ENCODE measurements around the gene EML4.

The EML4 gene

DNA sequence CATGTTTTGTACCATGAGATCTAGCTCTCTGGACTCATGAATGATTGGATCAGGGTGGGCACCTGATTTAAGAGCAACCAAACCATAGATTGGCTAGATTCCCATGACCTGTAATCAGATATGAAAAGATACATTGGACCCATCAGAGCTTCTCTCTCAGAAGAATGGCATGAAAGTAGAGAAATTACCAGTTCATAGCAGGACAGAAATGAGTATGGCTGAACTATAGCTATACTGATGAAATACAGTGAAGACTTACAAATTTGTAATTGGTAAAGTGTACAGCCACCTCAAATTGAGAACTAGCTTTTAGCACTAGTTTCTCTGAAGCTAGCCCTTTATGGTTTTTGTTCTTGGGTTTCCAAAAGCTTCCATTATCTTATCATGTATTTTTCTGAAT lies 19.0 kb upstream of the EML4 start:
- Mint-ChIP-seq H3K27me3 (no peaks in the 10 kb centered on the region), H3K4me1 (peaks cover 7% of the 10 kb centered on the region), H3K4me3 (no peak overlapping the region), H3K27ac (peak overlapping the region; percentile 36), H3K9me3 (peaks cover 3% of the 10 kb centered on the region), H3K36me3 (peaks cover 38% of the 10 kb centered on the region)
- DNase-seq (ENCODE audit: low spot score in 2 of 2) (no peak), ATAC-seq (ENCODE audit: low read depth) (no peak)

DNA sequence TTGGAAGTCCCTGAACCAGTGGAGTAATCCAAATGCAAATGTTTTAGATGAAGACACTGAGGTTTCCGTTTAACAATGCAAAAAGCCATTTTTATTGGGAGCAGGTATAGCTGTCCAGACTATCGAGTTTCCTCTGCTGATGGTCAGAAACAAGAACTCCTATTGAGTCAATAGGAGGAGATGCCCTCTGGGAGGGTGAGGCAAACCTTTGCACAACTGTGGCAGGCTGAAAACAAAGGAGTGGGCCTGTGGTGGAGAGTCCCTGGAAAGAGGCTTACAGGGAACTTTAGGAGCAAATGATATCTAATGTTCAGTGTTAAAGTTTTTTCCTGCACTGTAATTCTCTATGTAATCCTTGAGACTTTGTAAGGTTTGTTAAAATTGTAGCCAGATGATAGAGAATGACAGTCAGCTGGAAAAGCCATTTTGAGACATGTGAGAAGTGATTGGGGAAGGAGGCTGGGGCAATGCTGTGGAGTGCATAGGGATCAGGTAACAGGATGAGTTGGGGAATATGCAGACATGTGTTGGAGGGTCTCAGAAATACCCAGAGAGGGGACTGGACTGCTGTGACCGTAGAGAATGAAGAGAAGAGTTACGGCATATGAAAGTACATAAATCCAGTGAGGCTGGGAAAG lies 15.1 kb upstream of the EML4 start:
- ATAC-seq (ENCODE audit: low read depth) (no peak), DNase-seq (ENCODE audit: low spot score in 2 of 2) (no peak)
- Mint-ChIP-seq H3K4me1 (peaks cover 10% of the 10 kb centered on the region), H3K9me3 (peaks cover 3% of the 10 kb centered on the region), H3K36me3 (peaks cover 19% of the 10 kb centered on the region), H3K27ac (no peak overlapping the region), H3K4me3 (no peak overlapping the region), H3K27me3 (no peaks in the 10 kb centered on the region)

- DNase-seq (ENCODE audit: low spot score in 2 of 2) (no peak), ATAC-seq (ENCODE audit: low read depth) (no peak)
- H3K36me3 Mint-ChIP-seq, result peaks cover 12% of the 10 kb centered on the region
- H3K27ac Mint-ChIP-seq, result no peak overlapping the region
- H3K4me1 Mint-ChIP-seq, result peaks cover 15% of the 10 kb centered on the region
- no peak overlapping the region for H3K4me3 Mint-ChIP-seq
- no peaks in the 10 kb centered on the region for H3K27me3 Mint-ChIP-seq
- peaks cover 3% of the 10 kb centered on the region for H3K9me3 Mint-ChIP-seq
Observed at GRCh38 chr2:42156721-42157120, 12.4 kb upstream of the EML4 start.

GRCh38 chr2:42161444-42161843 lies 7.7 kb upstream of the EML4 start:
- H3K4me3 Mint-ChIP-seq, result no peak overlapping the region
- peaks cover 27% of the 10 kb centered on the region for H3K4me1 Mint-ChIP-seq
- H3K27ac Mint-ChIP-seq, result no peak overlapping the region
- ATAC-seq (ENCODE audit: low read depth) (peak; percentile 47), DNase-seq (ENCODE audit: low spot score in 2 of 2) (no peak)
- no peaks in the 10 kb centered on the region for H3K27me3 Mint-ChIP-seq
- H3K9me3 Mint-ChIP-seq, result no peaks in the 10 kb centered on the region
- H3K36me3 Mint-ChIP-seq, result peaks cover 11% of the 10 kb centered on the region

- no peak for ATAC-seq (ENCODE audit: low read depth)
- DNase-seq (ENCODE audit: low spot score in 2 of 2), result no peak
- Mint-ChIP-seq H3K27ac (no peak overlapping the region), H3K27me3 (no peaks in the 10 kb centered on the region), H3K4me3 (no peak overlapping the region), H3K36me3 (peaks cover 11% of the 10 kb centered on the region), H3K9me3 (no peaks in the 10 kb centered on the region), H3K4me1 (peaks cover 33% of the 10 kb centered on the region)
Observed at GRCh38 chr2:42163444-42164045, 5.6 kb upstream of the EML4 start.

- ATAC-seq (ENCODE audit: low read depth) (no peak), DNase-seq (ENCODE audit: low spot score in 2 of 2) (no peak)
- Mint-ChIP-seq H3K36me3 (peaks cover 11% of the 10 kb centered on the region), H3K27ac (no peak overlapping the region), H3K9me3 (no peaks in the 10 kb centered on the region), H3K4me1 (peaks cover 35% of the 10 kb centered on the region), H3K27me3 (no peaks in the 10 kb centered on the region), H3K4me3 (no peak overlapping the region)
Observed at GRCh38 chr2:42164046-42164445, 5.1 kb upstream of the EML4 start.

DNA sequence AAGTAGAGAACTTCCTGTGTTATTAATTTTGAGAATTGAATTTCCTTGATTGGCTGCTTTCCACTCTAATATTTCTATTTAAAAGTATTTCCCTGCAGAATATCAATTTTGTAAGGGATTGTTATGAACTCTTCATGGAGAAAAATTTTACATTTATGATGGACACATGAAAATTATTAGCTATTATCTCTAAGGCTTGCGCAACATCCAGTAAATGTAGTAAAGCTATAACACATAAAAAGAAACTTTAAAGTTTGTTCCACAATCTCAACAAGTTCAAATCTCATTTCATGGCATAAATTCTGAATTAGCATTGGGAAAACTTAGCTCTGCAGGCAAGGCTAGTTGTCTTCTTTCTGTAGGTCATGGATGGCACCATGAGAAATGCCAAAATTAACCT lies 4.2 kb upstream of the EML4 start:
- Mint-ChIP-seq H3K9me3 (no peaks in the 10 kb centered on the region), H3K4me3 (no peak overlapping the region), H3K27ac (no peak overlapping the region), H3K36me3 (peaks cover 11% of the 10 kb centered on the region), H3K27me3 (no peaks in the 10 kb centered on the region), H3K4me1 (peaks cover 30% of the 10 kb centered on the region)
- DNase-seq (ENCODE audit: low spot score in 2 of 2) (no peak), ATAC-seq (ENCODE audit: low read depth) (no peak)

GRCh38 chr2:42167458-42167857 lies 1.7 kb upstream of the EML4 start:
- H3K4me1 Mint-ChIP-seq, result peaks cover 27% of the 10 kb centered on the region
- H3K27me3 Mint-ChIP-seq, result no peaks in the 10 kb centered on the region
- H3K9me3 Mint-ChIP-seq, result no peaks in the 10 kb centered on the region
- DNase-seq (ENCODE audit: low spot score in 2 of 2) (no peak), ATAC-seq (ENCODE audit: low read depth) (no peak)
- H3K4me3 Mint-ChIP-seq, result no peak overlapping the region
- peaks cover 11% of the 10 kb centered on the region for H3K36me3 Mint-ChIP-seq
- no peak overlapping the region for H3K27ac Mint-ChIP-seq

DNA sequence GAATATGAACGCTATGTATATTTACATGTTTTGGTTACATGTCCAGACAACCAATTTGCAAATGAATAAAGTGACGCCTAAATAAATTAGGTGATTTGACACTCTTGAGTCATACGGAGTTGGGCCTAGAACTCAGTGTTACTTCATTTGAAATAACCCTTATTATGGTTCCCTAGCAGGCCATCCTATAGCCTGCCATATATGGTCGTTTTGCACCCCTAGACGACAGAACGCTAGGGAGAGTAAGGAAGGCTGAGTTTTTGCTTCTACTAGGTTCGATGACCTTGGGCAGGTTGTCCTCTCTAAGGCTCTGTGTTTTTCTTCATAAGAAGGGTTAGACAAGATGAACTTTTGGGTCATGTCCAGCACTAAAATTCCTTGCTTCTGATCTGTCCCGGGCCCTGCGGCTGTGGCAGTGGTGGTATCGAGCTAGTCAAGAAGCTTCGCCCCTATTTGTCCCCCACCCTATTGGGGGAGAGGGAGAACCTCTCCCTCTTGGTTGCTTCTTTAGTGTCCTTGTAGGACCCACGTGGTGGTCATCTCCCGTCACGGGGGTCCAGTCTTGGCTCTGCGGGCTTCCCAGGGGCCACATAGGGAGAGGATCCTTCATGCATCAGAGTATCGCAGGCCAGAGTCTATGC lies 574 bp upstream of the EML4 start:
- Mint-ChIP-seq H3K36me3 (peaks cover 9% of the 10 kb centered on the region), H3K27ac (no peak overlapping the region), H3K9me3 (no peaks in the 10 kb centered on the region), H3K4me3 (peak overlapping the region; percentile 43), H3K4me1 (peaks cover 23% of the 10 kb centered on the region), H3K27me3 (no peaks in the 10 kb centered on the region)
- DNase-seq (ENCODE audit: low spot score in 2 of 2), result peak in 1 of 2 donors; percentile 7
- ATAC-seq (ENCODE audit: low read depth), result no peak

DNA sequence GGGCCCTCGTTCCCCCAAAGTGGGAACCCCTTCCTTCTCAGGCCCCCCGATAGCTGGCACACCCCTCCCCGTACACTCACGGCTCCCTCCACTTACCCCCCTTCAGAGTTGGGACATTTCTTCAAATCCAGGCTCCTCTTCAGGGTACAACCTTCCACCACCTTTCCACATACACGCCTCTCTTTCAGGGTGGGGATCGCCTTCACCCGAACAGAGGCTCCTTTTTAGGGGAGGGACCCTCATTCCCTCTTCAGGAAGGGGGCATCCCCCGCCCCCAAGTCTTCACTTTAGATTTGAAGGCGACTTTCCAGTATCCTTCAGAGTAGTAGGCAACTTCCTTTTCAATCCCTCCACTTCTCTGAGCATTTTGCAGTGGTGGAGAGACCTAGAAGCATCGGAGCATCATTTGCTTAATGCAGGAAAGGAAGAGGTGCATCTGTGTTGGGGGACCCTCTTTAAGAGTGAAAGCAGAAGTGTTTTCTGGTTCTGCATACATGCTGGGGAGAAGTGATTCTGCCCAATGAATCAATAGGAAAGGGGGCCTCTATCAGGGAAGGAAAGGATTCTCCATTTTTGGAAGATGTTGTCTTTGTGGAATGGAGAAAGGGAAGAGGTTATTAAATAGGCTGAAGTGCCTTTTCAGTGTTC lies 845 bp downstream of the EML4 start:
- DNase-seq (ENCODE audit: low spot score in 2 of 2), result peak; percentile 34 to 38
- Mint-ChIP-seq H3K4me3 (no peak overlapping the region), H3K4me1 (peaks cover 19% of the 10 kb centered on the region), H3K9me3 (no peaks in the 10 kb centered on the region), H3K27ac (no peak overlapping the region), H3K36me3 (peaks cover 3% of the 10 kb centered on the region), H3K27me3 (no peaks in the 10 kb centered on the region)
- ATAC-seq (ENCODE audit: low read depth), result peak; percentile 53

GRCh38 chr2:42170619-42171395 lies 1.7 kb downstream of the EML4 start:
- no peaks in the 10 kb centered on the region for H3K9me3 Mint-ChIP-seq
- H3K27me3 Mint-ChIP-seq, result no peaks in the 10 kb centered on the region
- H3K4me1 Mint-ChIP-seq, result peaks cover 19% of the 10 kb centered on the region
- no peak for ATAC-seq (ENCODE audit: low read depth)
- H3K4me3 Mint-ChIP-seq, result no peak overlapping the region
- no peak for DNase-seq (ENCODE audit: low spot score in 2 of 2)
- H3K27ac Mint-ChIP-seq, result no peak overlapping the region
- H3K36me3 Mint-ChIP-seq, result peaks cover 2% of the 10 kb centered on the region

- Mint-ChIP-seq H3K4me1 (peaks cover 24% of the 10 kb centered on the region), H3K4me3 (no peak overlapping the region)
- ATAC-seq (ENCODE audit: low read depth), result no peak
Observed at GRCh38 chr2:42171396-42171980, 2.3 kb downstream of the EML4 start.

GRCh38 chr2:42172020-42172419 lies 2.9 kb downstream of the EML4 start:
- no peak overlapping the region for H3K27ac Mint-ChIP-seq
- peaks cover 9% of the 10 kb centered on the region for H3K36me3 Mint-ChIP-seq
- DNase-seq (ENCODE audit: low spot score in 2 of 2), result no peak
- no peaks in the 10 kb centered on the region for H3K27me3 Mint-ChIP-seq
- ATAC-seq (ENCODE audit: low read depth), result no peak
- no peaks in the 10 kb centered on the region for H3K9me3 Mint-ChIP-seq
- H3K4me1 Mint-ChIP-seq, result peaks cover 26% of the 10 kb centered on the region
- H3K4me3 Mint-ChIP-seq, result peak overlapping the region; percentile 17

More at GRCh38 chr2:42171396-42171980, 2.3 kb downstream of the EML4 start:
- no peak overlapping the region for H3K27ac Mint-ChIP-seq
- DNase-seq (ENCODE audit: low spot score in 2 of 2), result no peak
- no peaks in the 10 kb centered on the region for H3K9me3 Mint-ChIP-seq
- no peaks in the 10 kb centered on the region for H3K27me3 Mint-ChIP-seq
- peaks cover 9% of the 10 kb centered on the region for H3K36me3 Mint-ChIP-seq
